HepG2 (cell line): ENCODE data around the gene CYP4F22. TPM values are rescaled to one million over a fixed set of nuclear protein-coding genes. Genes with fewer than 3 reads are reported as not detected.

Experiments
- ATF7-NPFF ChIP-seq: sonication (generic); formaldehyde crosslinking; IDR thresholded peaks from 2 replicates; pipeline ENCODE4 v1.8.1; 2023; ENCODE audit warnings: mild to moderate bottlenecking, low read depth, missing genetic modification reagents, moderate library complexity
- CEBPZ ChIP-seq: IDR thresholded peaks from 2 replicates; pipeline ENCODE4 v1.6.1; 2012; ENCODE audit warnings: low read length, improper control_type of control experiment
- FOXO1 ChIP-seq: sonication (generic); formaldehyde crosslinking; IDR thresholded peaks from 2 replicates; pipeline ENCODE4 v1.4.0; 2020; ENCODE audit warnings: missing genetic modification reagents
- FOXO4 ChIP-seq: sonication (generic); formaldehyde crosslinking; conservative IDR thresholded peaks from 2 replicates; pipeline ENCODE4 v1.8.1; 2023; ENCODE audit warnings: missing genetic modification reagents
- GTF3A ChIP-seq: sonication (generic); formaldehyde crosslinking; conservative IDR thresholded peaks from 2 replicates; pipeline ENCODE4 v1.4.0; 2020; ENCODE audit warnings: mild to moderate bottlenecking, missing genetic modification reagents
- MAZ ChIP-seq, 2 experiments: sonication (generic) in 1 of 2; formaldehyde crosslinking in 1 of 2; IDR thresholded peaks; 2 replicates each; pipeline versions ENCODE4 v1.5.0 to v1.6.1; 2012 to 2020; ENCODE audit warnings: low read depth in 2 of 2, mild to moderate bottlenecking in 2 of 2, borderline replicate concordance in 1 of 2, improper control_type of control experiment in 1 of 2, low read length in 1 of 2, missing genetic modification reagents in 1 of 2, moderate library complexity in 1 of 2
- MED1 ChIP-seq: sonication (generic); formaldehyde crosslinking; IDR thresholded peaks from 2 replicates; pipeline ENCODE4 v1.4.0; 2020; ENCODE audit warnings: missing genetic modification reagents
- NCOR1 ChIP-seq: fragments of 200-600 bp; sonication (generic); IDR thresholded peaks from 2 replicates; pipeline ENCODE4 v1.7.0; 2017; ENCODE audit warnings: antibody characterized with exemption, low read length, borderline replicate concordance
- NONO ChIP-seq, 2 experiments: fragments of 450-650 bp in 1 of 2; sonication (generic) in 1 of 2; formaldehyde crosslinking in 1 of 2; IDR thresholded peaks in 1 of 2; conservative IDR thresholded peaks in 1 of 2; 2 replicates each; pipeline versions ENCODE4 v1.6.1 to v1.8.0; 2017 to 2022; ENCODE audit warnings: mild to moderate bottlenecking in 1 of 2, missing genetic modification reagents in 1 of 2, moderate library complexity in 1 of 2
- NR1H2 ChIP-seq: sonication (generic); formaldehyde crosslinking; IDR thresholded peaks from 2 replicates; pipeline ENCODE4 v1.8.1; 2022; ENCODE audit warnings: low read depth, missing genetic modification reagents, borderline replicate concordance
- SRY ChIP-seq: sonication (generic); formaldehyde crosslinking; IDR thresholded peaks from 2 replicates; pipeline ENCODE4 v1.8.0; 2022; ENCODE audit warnings: mild to moderate bottlenecking, missing genetic modification reagents
- TBL1XR1 ChIP-seq: fragments of 150-350 bp; IDR thresholded peaks from 2 replicates; pipeline ENCODE4 v1.6.1; 2014; ENCODE audit warnings: borderline replicate concordance, low read length; ENCODE audit not compliant: partially characterized antibody
- TFDP1 ChIP-seq: IDR thresholded peaks from 2 replicates; pipeline ENCODE4 v1.6.1; 2016; ENCODE audit warnings: missing compliant biosample characterization, missing genetic modification reagents, borderline replicate concordance
- ZKSCAN8 ChIP-seq: IDR thresholded peaks from 2 replicates; pipeline ENCODE4 v1.6.1; 2016; ENCODE audit warnings: borderline replicate concordance, missing genetic modification reagents, missing compliant biosample characterization
- ZNF142 ChIP-seq: sonication (generic); formaldehyde crosslinking; IDR thresholded peaks from 2 replicates; pipeline ENCODE4 v1.4.0; 2020; ENCODE audit warnings: missing genetic modification reagents
- ZNF337 ChIP-seq: sonication (generic); formaldehyde crosslinking; IDR thresholded peaks from 2 replicates; pipeline ENCODE4 v1.5.1; 2020; ENCODE audit warnings: missing genetic modification reagents, low read depth, mild to moderate bottlenecking, borderline replicate concordance
- polyA plus RNA-seq, 8 experiments: library from polyadenylated mRNA; depleted of rRNA in 3 of 8; stranded (reverse) in 7 of 8; unstranded in 1 of 8; fragments of >200 nt; fragmentation: Illumina TruSeq in 4 of 8; extraction: Trizol in 4 of 8; gene quantifications; 2 replicates each; pipeline versions ENCODE4 v1.2.1 to v1.2.3, GENCODE V29; 2011 to 2016; ENCODE audit warnings: low read depth in 4 of 8, missing spikeins in 1 of 8, mixed read lengths in 1 of 8; ENCODE audit not compliant: insufficient read depth in 1 of 8
- total RNA-seq, 5 experiments: library from RNA; depleted of rRNA; stranded (reverse); fragments of >200 nt; fragmentation: Illumina TruSeq; extraction: Trizol; gene quantifications; 2 replicates each; pipeline ENCODE4 v1.2.3, GENCODE V29; 2016; ENCODE audit warnings: low read depth in 1 of 5

Gene CYP4F22
- total and polyA plus RNA-seq, 2 of the 13 experiments (the other 11 are each of a cell fraction or from before 2014, with no cell fraction given): 0.05 TPM; not detected in 1

- TF ChIP-seq ZNF337 (CRISPR knock-in tag) (no peak), FOXO4 (CRISPR knock-in tag) (no peak), FOXO1 (CRISPR knock-in tag) (no peak), SRY (CRISPR knock-in tag) (no peak), NCOR1 (no peak), TFDP1 (no peak), MAZ (IDR thresholded peaks at IDR 0.05; ENCODE audit: borderline replicate concordance, low read depth, low read length) (no peak), MAZ (CRISPR knock-in tag; IDR thresholded peaks at IDR 0.05; ENCODE audit: low read depth) (no peak), ATF7-NPFF (no peak), TBL1XR1 (no peak), GTF3A (CRISPR knock-in tag) (no peak), ZKSCAN8 (CRISPR knock-in tag) (no peak), NONO (IDR thresholded peaks at IDR 0.05) (no peak), NONO (CRISPR knock-in tag; conservative IDR thresholded peaks at IDR 0.05) (peak; percentile 58; the same call in 1 of the 2 replicates), NR1H2 (no peak), CEBPZ (no peak), ZNF142 (CRISPR knock-in tag) (no peak), MED1 (CRISPR knock-in tag) (0 out of 2 replicates have a peak, but pooled peaks have one; percentile 9)
Measured at GRCh38 chr19:15584541-15585115, 76.3 kb downstream of the CYP4F22 start (continued).
